Neural progenitor cell (in vitro differentiated cells): Measurements from ENCODE around the gene GTPBP6.

Experiments used
- CTCF ChIP-seq: fragments of 200-600 bp; sonication (generic); IDR thresholded peaks from 2 replicates; pipeline ENCODE4 v1.5.1; 2017; ENCODE audit warnings: antibody characterized with exemption, mild to moderate bottlenecking
- EZH2 ChIP-seq: fragments of 200-600 bp; sonication (generic); IDR thresholded peaks from 2 replicates; pipeline ENCODE4 v1.6.1; 2017; ENCODE audit warnings: antibody characterized with exemption, mild to moderate bottlenecking, moderate library complexity
- EZH2phosphoT487 ChIP-seq: fragments of 200-600 bp; sonication (generic); IDR thresholded peaks from 2 replicates; pipeline ENCODE4 v1.6.1; 2017; ENCODE audit warnings: antibody characterized with exemption

- TF ChIP-seq EZH2: no peak
- no peak for TF ChIP-seq CTCF
- no peak for TF ChIP-seq EZH2phosphoT487
Measured at GRCh38 chrX:261919-262352, 56.7 kb downstream of the GTPBP6 start.
